ENCODE results near the gene SLC6A20.
A peak's percentile ranks its signal among the peaks of the same experiment; 100 is the strongest.

SLC6A20 gene

DNA sequence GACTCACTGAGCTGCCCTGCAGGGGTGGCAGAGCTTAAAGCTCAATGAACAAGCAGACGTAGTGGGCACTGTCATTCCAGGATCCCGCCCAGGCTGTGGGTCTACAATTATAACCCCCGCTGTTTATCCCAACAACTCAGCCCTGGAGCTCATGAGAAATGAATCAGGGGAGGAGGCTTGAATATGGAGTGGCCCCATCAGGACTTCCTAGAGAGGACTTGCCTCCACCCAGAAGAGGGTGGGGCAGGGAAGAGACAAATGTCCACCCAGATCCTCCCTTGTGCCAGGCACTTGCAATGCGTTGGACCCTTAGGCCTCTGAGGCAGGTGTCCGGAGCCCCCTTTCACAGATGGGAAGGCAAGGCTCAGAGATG lies 33.0 kb downstream of the SLC6A20 start:
- Histone ChIP-seq H4K20me1 (ENCODE audit: insufficient read depth, low read length) (no peaks in the 10 kb centered on the region), H3K27me3 (ENCODE audit: insufficient read depth, low read length, poor library complexity) (no peaks in the 10 kb centered on the region), H3K9ac (ENCODE audit: low read depth, low read length) (no peak overlapping the region), H3K4me1 (ENCODE audit: insufficient read depth, low read length) (peaks cover 7% of the 10 kb centered on the region), H3K9me3 (ENCODE audit: insufficient read depth, low read length, severe bottlenecking) (peaks cover 4% of the 10 kb centered on the region), H3K27ac (ENCODE audit: low read length) (no peak overlapping the region), H3K4me2 (ENCODE audit: insufficient read depth, low read length) (no peak overlapping the region), H3K79me2 (ENCODE audit: insufficient read depth, low read length) (no peaks in the 10 kb centered on the region), H2AFZ (ENCODE audit: low read depth, low read length) (no peak overlapping the region), H3K36me3 (ENCODE audit: insufficient read depth, low read length) (peaks cover 17% of the 10 kb centered on the region; the same call in 1 of the 2 replicates), H3K4me3 (ENCODE audit: low read depth in 1 of 2, low read length in 2 of 2) (no peak overlapping the region)
- no peak for DNase-seq
- no peak for TF ChIP-seq EZH2 (IDR thresholded peaks at IDR 0.05; ENCODE audit: borderline replicate concordance, low read depth, low read length, severe bottlenecking)
- no peak for TF ChIP-seq CTCF (IDR thresholded peaks at IDR 0.05; ENCODE audit: borderline replicate concordance, extremely low read depth, low read length, poor library complexity, severe bottlenecking)
- no peak for ATAC-seq (ENCODE audit: insufficient read depth, low read depth)

- Histone ChIP-seq H3K27ac (ENCODE audit: low read length) (peak overlapping the region; percentile 11; the same call in 1 of the 2 replicates), H3K27me3 (ENCODE audit: insufficient read depth, low read length, poor library complexity) (no peaks in the 10 kb centered on the region), H3K4me3 (ENCODE audit: low read depth in 1 of 2, low read length in 2 of 2) (no peak overlapping the region), H3K9me3 (ENCODE audit: insufficient read depth, low read length, severe bottlenecking) (peaks cover 4% of the 10 kb centered on the region), H2AFZ (ENCODE audit: low read depth, low read length) (no peak overlapping the region), H3K4me2 (ENCODE audit: insufficient read depth, low read length) (no peak overlapping the region), H3K4me1 (ENCODE audit: insufficient read depth, low read length) (peaks cover 10% of the 10 kb centered on the region), H3K79me2 (ENCODE audit: insufficient read depth, low read length) (no peaks in the 10 kb centered on the region), H3K36me3 (ENCODE audit: insufficient read depth, low read length) (peaks cover 17% of the 10 kb centered on the region; the same call in 1 of the 2 replicates), H3K9ac (ENCODE audit: low read depth, low read length) (no peak overlapping the region), H4K20me1 (ENCODE audit: insufficient read depth, low read length) (no peaks in the 10 kb centered on the region)
- TF ChIP-seq EZH2 (IDR thresholded peaks at IDR 0.05; ENCODE audit: borderline replicate concordance, low read depth, low read length, severe bottlenecking) (no peak), CTCF (IDR thresholded peaks at IDR 0.05; ENCODE audit: borderline replicate concordance, extremely low read depth, low read length, poor library complexity, severe bottlenecking) (no peak)
- no peak for DNase-seq
- ATAC-seq (ENCODE audit: insufficient read depth, low read depth) = no peak
These were observed 33.6 kb downstream of the SLC6A20 start for GRCh38 chr3:45762647-45763302.

- no peak overlapping the region for H3K9ac ChIP-seq (ENCODE audit: low read depth, low read length)
- no peak for ATAC-seq (ENCODE audit: insufficient read depth, low read depth)
- no peak for DNase-seq
- TF ChIP-seq CTCF (IDR thresholded peaks at IDR 0.05; ENCODE audit: borderline replicate concordance, extremely low read depth, low read length, poor library complexity, severe bottlenecking) (no peak), EZH2 (IDR thresholded peaks at IDR 0.05; ENCODE audit: borderline replicate concordance, low read depth, low read length, severe bottlenecking) (no peak)
- H3K79me2 ChIP-seq (ENCODE audit: insufficient read depth, low read length) = no peaks in the 10 kb centered on the region
- no peaks in the 10 kb centered on the region for H4K20me1 ChIP-seq (ENCODE audit: insufficient read depth, low read length)
- H3K36me3 ChIP-seq (ENCODE audit: insufficient read depth, low read length) = peaks cover 17% of the 10 kb centered on the region; the same call in 1 of the 2 replicates
- H3K9me3 ChIP-seq (ENCODE audit: insufficient read depth, low read length, severe bottlenecking) = no peaks in the 10 kb centered on the region
- H3K4me1 ChIP-seq (ENCODE audit: insufficient read depth, low read length) = peaks cover 10% of the 10 kb centered on the region
- 0 out of 2 replicates have a peak overlapping the region, but pooled peaks have one; percentile 20 for H3K27ac ChIP-seq (ENCODE audit: low read length)
- H3K4me2 ChIP-seq (ENCODE audit: insufficient read depth, low read length) = no peak overlapping the region
- H3K27me3 ChIP-seq (ENCODE audit: insufficient read depth, low read length, poor library complexity) = no peaks in the 10 kb centered on the region
- no peak overlapping the region for H3K4me3 ChIP-seq (ENCODE audit: low read depth in 1 of 2, low read length in 2 of 2)
- no peak overlapping the region for H2AFZ ChIP-seq (ENCODE audit: low read depth, low read length)
These were observed 34.5 kb downstream of the SLC6A20 start for GRCh38 chr3:45761831-45762230.
